HG03039 (cell line): ENCODE measurements around the gene FAM120A.

ENCODE experiments used
- ATAC-seq: cut with Tn5 transposase; IDR thresholded peaks from one replicate; pipeline ENCODE4 v1.9.1; 2021; ENCODE audit warnings: mild to moderate bottlenecking, moderate library complexity; ENCODE audit not compliant: unreplicated experiment

Gene FAM120A

DNA sequence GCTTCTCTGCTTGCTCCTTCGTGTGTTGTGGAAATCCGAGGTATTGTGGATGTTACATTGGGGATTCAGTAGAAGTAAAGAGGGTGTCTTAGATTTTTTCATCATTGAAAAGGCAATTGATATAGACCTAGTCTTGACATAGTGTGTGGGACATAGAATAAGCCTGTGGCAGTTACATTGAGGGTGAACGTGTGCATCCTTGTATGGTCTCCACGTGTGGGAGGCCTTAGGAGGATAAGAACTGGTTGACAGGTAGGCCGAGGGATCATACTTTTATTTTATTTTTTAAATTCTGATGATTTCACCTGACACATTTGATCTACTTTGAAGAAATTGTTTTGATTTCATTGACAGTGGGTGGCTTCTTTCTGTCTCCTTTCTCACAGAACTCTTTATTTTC is 18.9 kb downstream of the FAM120A start:
- ATAC-seq, result no peak

DNA sequence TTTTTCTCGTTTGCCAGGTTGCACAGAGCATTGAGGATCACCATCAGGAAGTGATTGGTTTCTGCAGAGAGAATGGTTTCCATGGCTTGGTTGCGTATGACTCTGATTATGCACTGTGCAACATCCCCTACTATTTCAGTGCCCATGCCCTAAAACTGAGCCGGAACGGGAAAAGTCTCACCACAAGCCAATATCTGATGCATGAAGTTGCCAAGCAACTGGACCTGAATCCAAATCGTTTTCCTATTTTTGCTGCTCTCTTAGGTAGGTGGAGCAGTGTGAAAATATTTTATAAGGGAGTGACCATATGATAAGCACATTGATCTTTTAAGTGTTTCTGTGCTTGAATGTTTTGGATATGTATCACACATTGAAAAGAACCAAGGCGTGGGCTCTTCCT is 19.6 kb downstream of the FAM120A start:
- no peak for ATAC-seq

DNA sequence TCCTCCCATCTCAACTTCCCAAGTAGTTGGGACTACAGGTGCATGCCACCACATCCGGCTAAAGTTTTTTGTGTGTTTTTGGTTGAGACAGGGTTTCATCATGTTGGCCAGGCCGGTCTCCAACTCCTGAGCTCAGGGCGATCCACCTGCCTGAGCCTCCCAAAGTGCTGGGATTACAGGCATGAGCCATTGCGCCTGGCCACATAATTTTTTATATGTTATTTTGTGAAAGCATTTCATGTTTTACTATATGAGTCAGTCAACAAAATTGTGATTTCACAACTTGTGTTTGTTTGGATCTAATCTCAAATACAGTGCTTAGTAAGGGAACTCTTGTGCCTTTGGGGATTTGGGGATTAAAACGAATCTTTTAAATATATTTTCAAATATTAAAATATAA is 21.9 kb downstream of the FAM120A start:
- no peak for ATAC-seq

DNA sequence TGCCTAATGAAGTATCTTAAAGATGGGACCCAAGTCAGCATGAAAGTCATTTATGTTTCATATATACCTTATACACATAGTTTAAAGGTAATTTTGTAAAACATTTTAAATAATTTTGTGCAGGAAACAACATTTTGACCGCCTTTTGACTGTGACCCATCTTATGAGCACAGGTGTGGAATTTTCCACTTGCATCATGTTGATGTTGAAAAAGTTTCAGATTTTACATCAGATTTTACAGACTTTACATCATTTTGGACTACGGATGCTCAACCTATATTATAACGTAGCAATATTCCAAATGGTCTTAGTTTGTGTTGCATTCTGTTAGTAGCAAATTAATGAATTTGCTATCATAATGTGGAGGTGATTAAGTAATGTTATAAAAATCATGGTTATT is 23.6 kb downstream of the FAM120A start:
- ATAC-seq, result no peak

DNA sequence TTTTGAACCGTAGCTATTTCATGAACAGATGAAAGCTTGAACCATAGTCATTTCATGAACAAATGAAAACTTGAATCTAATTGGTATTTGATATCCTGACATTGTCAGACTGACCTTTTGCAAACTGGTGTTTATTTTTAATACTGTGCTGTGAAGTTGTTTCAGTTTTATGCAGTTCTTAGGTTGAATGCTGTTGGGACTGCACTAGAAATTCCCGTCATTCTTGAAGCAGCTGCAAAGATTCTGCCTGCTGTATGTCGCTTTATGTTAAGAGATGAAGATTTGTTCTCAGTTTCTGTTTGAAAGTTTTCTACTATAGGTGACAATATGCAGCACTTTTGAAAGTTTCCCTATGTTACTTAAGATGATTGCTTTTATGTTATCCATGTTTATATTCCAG is 24.4 kb downstream of the FAM120A start:
- ATAC-seq, result no peak

DNA sequence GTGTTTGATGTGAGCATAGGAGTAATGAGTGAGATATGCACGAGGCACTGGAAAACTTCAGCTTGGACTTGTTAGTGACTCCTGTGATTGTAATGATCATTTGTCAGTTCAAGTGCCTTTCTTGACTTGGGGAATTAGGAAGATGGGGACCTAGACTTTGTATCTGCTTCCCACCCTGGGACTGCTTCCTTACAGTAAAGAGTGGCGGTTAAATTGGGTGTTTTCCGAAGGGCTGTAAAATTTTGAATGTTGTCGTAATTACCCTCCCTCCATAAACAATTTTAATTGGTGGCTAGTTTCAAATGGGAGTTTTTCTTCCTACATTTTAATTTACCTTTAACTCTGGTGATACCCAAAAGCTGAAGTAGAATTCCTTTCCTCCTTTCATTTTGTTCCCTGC is 25.4 kb downstream of the FAM120A start:
- no peak for ATAC-seq

DNA sequence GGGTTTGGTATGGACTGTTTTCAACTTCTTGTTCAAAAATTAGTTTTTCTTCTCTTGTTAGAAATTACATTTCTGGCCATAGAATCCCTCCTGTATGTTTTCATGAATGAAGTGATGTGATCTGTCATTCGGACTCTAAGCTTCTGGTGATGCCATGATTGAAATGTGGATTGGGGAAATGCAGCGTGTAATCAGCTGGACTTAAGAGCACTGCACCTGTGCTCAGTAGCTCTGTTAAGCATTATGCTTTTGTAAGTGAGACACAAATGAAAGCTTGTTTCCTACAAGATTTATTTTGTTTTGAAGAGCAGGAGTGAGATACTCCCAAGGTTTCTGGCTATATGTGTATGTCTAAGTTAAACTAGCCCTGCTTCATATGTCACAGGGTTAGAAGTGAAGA is 25.9 kb downstream of the FAM120A start:
- no peak for ATAC-seq

DNA sequence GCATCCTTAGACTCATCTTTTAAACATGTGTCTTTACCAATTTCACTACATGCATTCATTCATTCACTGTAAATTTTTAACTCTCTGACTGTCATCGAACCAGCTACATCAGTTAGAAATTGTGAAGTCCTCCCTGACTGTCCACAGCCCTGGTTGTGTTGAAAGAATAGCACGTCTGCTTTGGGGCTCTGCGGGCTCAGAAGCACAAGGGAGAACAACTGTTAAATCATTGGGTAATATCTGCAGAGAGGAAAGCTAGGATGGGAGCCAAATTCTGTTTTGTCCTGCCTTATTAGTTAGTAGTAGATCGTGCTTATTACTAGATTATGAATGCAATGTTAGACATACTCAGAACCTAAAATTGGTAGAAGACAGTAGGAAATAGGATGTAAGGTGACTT is 28.2 kb downstream of the FAM120A start:
- ATAC-seq, result no peak

DNA sequence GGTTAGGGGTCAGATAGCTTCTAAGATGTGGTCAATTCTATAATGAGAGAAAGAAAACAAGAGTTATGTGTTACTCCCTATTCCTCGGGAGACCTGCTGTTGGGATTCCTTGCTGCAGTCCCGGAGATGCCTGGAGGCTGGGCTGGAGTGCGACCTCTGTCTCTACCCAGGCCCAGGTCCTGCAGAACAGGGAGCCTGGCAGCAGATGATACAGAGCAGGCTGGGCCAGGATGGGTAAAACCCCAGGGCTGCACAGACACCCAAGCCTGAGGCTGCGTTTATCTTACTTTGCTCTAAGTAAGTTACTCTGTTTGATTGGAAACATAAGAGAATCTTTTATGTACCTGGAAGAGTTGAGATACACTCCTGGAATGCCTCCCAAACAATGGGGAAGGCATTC is 28.8 kb downstream of the FAM120A start:
- ATAC-seq, result no peak

DNA sequence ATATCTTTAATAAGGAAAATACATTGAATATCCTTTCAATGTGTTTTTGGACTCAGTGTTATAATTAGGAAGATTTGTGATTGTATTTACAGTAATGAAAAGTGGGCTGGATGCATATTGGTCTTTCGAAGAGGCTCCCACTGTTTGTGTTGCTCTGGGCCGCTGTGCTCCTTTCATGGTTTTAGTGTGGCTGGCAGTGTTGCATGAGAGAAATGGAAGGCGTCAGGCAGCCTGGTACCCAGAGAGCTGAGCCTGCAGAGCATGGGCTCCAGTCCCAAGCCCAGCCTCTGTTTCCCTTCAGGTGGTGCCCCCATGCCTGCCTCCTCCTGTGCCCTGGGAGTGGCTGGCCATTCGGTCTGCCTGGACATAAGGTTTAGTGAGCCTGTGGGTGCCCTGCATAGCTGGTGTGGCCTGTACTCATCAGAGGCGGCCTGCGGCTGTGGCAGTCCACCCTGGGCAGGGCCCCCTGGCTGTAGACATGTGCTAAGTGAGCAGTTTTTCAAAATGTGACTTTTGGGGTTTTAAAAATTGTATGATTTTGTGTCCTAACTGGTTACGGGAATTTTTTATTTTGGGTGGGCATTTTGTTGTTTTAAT is 29.3 kb downstream of the FAM120A start:
- no peak for ATAC-seq

DNA sequence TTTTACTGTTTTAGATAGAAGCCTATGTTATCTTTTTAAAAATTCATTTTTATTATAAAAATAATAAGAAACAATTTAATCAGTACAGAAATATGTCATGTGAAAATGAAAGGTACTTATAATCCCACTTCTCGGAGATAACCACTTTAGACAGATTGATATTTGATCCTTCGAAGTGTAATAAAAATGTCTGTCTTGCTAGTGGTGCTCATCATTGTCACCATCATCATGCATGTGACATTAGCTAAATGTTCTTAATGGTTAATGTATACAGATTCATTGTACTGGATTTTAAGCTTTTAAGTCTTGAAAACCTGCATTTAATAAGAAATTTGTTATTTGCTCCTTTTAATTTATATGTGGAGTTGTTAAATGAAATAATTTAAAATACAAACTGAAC is 32.0 kb downstream of the FAM120A start:
- no peak for ATAC-seq

DNA sequence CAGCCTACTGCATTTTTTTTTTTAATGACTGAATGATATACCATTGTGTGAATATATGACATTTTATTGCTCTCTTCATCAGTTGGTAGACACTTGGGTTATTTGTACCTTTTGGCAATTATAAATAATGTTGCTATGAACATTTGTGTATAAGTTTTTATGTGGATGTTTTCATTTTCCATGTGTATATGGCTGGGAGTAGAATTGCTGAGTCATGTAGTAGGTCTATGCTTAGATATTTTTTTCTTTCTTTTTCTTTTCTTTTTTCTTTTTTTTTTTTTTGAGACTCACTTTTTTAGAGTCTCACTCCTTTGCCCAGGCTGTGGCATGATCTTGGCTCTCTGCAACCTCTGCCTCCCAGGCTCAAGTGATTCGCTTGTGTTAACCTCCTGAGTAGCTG is 34.8 kb downstream of the FAM120A start:
- ATAC-seq, result no peak

DNA sequence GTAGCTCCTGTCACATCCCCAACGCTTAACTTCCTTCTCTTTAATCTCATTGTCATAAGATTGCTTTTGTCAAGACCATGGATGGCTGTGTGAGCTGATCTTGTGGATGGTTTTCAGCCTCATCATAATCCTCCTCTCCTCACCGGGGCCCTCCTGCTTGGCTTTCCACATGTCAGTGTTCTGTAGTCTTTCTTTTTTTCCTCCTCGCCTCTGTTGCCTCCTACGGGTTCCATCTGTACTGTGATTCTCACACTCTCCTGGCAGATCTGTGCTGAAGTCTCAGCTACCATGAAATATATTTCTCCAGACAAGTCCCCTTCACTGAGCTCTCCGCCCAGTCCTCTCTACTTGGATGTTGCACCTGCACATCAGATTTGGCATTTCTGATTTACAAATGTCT is 36.8 kb downstream of the FAM120A start:
- ATAC-seq, result no peak

DNA sequence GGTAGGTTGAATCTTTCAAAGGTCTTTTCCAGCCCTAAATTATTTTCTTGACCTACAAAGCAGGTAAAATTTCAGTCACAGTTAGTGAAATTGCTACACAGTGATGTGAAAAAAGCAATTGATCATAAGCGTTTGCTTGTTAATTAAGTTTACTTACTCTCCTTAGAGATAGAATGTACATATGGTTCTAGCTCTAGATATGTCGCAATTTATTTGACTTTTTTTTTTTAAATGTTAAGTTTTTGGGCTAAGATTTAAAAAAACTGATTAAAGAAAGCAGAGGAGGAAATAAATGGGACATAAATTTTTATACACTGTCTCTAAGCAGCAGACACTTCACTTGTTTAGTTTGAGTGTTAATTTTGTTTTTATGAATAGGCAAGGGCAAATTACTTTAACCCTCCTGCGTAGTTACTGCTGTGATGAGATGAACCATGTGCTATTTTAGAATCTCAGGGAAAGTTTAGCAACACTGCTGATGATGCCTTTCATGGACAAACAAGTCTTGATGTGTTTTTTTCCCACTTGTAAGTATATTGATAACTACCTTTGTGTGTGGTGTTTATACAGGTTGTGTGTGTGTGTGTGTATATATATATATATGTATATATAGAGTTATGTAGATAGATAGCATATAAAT is 40.2 kb downstream of the FAM120A start:
- ATAC-seq, result no peak

DNA sequence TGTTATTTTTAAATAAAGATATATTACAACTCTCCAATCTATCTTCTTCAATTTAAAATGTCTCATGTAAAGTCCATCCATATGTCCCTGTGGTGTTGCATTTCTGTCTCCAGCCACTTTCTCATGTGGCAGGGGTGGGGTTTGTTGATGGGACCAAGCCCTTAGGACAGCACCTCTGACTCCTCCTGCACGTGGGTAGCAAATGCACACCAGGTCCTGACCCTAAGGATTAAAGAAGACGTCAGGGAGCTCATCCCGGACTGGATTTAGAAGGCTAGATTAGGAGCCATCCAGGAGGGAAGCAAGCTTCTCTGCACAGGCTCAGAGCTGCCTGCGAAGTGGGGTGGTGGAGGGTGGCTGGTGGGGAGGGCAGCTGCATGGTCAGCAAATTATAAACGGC is 40.8 kb downstream of the FAM120A start:
- ATAC-seq, result no peak

DNA sequence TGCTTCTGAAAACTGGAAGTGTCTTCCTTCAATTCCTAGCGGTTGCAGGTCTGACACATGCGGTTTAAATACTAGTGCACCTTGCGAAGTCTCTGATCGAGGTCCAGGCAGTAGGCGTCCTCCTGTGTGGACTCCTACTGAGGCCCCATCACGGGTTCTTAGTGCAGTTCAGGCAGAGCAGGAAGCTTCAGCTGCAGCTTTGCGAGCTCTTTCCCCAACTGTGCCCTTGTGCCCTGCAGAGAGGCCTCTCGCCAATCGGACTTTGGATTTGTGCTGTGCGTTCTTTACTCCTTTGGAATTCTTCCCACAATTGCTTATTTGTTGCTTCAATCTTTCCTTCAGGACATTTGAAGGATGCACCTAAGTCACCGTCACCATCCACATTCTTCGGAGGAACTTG is 42.5 kb downstream of the FAM120A start:
- ATAC-seq, result no peak

DNA sequence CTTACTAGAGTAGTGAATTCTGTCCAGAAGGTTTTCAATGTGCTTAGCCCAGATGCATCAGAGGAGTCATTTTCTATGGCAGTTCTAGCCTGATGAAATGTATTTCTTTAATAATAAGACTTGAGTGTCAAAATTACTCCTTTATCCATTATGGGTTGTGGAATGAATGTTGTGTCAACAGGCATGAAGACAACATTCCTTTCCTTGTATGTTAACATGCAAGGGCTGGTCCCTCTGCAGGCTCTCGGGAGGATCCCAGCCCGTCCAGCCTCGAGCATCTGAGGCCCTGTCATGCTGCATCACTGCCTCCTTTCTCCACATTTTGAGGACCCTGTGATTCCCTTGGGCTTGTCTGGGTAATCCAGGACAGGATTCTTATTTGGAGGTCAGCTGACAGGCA is 44.8 kb downstream of the FAM120A start:
- ATAC-seq, result no peak

DNA sequence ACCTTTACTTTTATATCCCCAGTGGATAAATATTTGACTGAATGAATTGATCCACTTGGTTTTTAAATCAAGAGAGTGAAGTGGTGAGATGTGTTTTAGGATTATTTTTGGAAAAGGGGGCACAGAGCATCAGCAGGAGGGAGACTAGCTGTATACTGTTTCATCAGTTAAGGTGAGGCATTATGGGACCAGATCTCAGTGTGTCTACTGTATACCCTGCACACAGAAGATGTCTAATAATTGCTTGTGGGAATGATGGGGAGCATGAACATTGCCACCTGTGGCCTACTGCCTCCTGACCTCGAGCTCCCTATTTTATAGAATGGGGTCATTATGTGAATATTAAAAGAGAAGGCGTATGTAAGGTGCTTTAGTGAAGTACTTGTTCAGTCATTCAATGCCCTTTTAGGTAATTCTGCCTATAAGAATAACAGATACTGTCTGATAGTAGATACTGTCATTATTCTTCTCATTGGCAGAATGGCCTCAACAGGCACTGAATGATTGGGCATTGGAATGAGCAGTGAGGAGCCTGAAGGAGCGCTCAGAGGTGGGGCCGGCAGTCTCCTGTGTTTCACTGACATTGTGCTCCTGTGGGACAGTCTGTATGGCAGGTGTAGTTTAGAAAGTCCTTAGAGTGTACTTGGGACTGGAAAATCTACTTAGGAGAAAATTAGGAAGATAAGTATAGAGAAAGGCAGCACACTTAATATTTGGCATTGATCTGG is 49.2 kb downstream of the FAM120A start:
- ATAC-seq, result no peak

DNA sequence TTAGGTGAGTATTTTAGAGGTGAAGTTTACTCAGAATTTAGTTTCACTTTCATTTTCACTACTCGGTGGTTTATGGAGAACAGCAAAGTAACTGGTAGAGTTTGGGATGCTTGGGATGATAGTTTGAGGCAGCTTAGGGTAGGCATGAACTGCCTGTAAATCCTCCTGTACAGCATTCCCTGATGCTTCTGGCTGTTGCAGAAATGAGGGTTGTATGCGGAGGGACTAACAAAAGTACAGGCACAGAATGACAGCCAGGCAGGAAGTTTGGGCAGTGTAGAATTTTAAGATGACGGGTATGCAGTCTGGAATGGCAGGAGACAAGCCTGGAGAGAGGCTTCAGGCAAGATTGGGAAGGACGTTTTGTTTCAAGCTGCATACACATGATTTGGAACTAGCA is 49.9 kb downstream of the FAM120A start:
- ATAC-seq, result no peak

DNA sequence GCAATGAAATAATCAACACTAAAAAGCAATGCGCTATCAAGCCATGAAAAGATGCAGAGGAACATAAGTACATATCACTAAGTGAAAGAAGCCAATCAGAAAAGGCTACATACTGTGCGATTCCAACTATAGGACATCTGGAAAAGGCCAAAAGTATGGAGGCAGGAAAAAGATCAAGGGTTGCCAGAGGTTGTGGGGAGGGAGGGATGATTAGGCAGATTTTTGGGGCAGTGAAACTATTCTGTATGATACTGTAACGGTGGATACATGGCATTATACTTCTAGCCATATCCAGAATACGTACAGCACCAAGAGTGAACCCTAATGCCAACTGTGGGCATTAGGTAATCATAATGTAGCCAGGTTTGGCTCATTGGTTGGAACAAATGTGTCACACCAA is 51.9 kb downstream of the FAM120A start:
- no peak for ATAC-seq

DNA sequence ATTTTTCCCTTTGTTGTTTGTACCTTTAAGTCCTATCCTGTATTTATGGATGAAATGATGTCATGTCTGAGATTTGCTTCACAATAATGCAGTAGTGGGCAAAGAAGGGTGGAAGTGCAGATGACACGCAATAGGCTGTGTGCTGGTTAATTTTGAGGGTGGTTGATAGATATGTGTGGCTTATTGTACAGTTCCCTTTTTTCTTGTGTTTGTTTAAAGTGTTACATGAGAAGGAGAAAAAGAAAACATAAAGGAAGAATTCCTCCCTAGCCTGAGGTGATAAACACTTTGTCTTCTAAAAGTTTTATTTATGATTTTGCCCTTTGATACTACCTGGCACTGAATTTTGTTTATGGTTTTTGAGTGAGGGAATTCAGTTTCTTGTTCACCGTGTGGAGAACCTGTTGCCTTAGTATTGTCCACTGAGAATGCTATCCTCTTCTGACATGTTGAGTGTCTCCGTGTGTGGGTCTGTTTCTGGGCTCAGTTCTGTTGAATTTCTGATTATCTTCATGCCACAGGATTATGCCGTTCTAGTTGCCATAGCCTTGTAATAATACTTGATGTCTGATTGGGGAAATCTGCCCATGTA is 54.2 kb downstream of the FAM120A start:
- ATAC-seq, result no peak

DNA sequence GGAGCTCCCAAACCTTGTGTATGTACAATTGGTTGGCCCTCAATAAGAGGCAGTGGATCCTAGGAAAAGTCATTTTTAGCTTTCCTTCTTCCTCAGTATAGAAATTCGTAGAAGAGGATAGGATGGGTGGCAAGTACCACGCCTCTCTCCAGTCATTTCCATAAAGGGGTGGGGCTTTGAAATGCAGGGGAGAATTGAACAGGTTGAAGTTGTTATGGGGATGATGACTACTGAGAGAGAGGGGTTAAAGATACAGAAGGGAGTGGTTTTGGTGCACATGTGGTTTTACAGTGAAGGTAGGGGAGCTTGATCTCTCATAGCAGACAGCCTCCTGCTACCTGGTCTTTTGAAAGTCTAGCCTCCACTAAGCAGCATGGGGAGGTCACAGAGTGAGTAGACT is 56.3 kb downstream of the FAM120A start:
- no peak for ATAC-seq
